SK-N-SH (cell line): ENCODE measurements around the gene CDK1. TPM values are rescaled to one million over a fixed set of nuclear protein-coding genes. Genes with fewer than 3 reads are reported as not detected.

Experiments used
- CTCF ChIA-PET: fragments of 300-600, 350-600 bp; formaldehyde crosslinking; extraction: SDS; loops from one replicate; lab custom pipeline; 2021; lab: Yijun Ruan, JAX
- POLR2A ChIA-PET: fragments of 350-600 bp; sonication (Branson Sonifier 250); formaldehyde crosslinking; extraction: SDS; loops from one replicate; lab custom pipeline; 2020; ENCODE audit warnings: antibody characterized with exemption, inconsistent platforms; lab: Yijun Ruan, JAX
- DNase-seq: peaks from one replicate; pipeline ENCODE4 v3.0.0; 2012
- H2AFZ ChIP-seq: fragments of 200-600 bp; sonication (generic); 2 replicates; pipeline ENCODE4 v1.8.1; 2016; ENCODE audit warnings: antibody characterized with exemption, mild to moderate bottlenecking, low read depth
- H3F3A ChIP-seq: fragments of 200-600 bp; sonication (generic); replicated peaks from 2 replicates; pipeline ENCODE3; 2016; ENCODE audit warnings: antibody characterized with exemption, mild to moderate bottlenecking; ENCODE audit not compliant: insufficient read depth
- H3K27ac ChIP-seq, 2 experiments: fragments of 200-500 bp in 1 of 2; fragments of 200-600 bp in 1 of 2; sonication (Bioruptor generic) in 1 of 2; sonication (generic), shearing (Covaris generic) in 1 of 2; 2 replicates each; pipeline versions ENCODE4 v1.5.1 to v1.6.1; 2014 to 2016; ENCODE audit warnings: low read depth in 2 of 2, inconsistent platforms in 1 of 2, low read length in 1 of 2, mild to moderate bottlenecking in 1 of 2, mixed read lengths in 1 of 2
- H3K27me3 ChIP-seq: fragments of 200-600 bp; sonication (generic), shearing (Covaris generic); 2 replicates; pipeline ENCODE4 v1.6.1; 2016; ENCODE audit warnings: mixed run types; ENCODE audit not compliant: insufficient read depth
- H3K36me3 ChIP-seq, 2 experiments: fragments of 200-500 bp in 1 of 2; fragments of 200-600 bp in 1 of 2; sonication (Bioruptor generic) in 1 of 2; sonication (generic) in 1 of 2; replicated peaks in 1 of 2; 2 replicates each; pipeline versions ENCODE3 to v1.5.1; 2014 to 2016; ENCODE audit warnings: low read length in 1 of 2, mild to moderate bottlenecking in 1 of 2; ENCODE audit not compliant: insufficient read depth in 2 of 2, control insufficient read depth in 1 of 2
- H3K4me1 ChIP-seq, 2 experiments: fragments of 200-500 bp in 1 of 2; fragments of 200-600 bp in 1 of 2; sonication (Bioruptor generic) in 1 of 2; sonication (generic), shearing (Covaris generic) in 1 of 2; 2 replicates each; pipeline versions ENCODE4 v1.5.1 to v1.6.1; 2014 to 2016; ENCODE audit warnings: low read depth in 1 of 2, low read length in 1 of 2, mixed run types in 1 of 2; ENCODE audit not compliant: insufficient read depth in 2 of 2, control insufficient read depth in 1 of 2
- H3K4me2 ChIP-seq: fragments of 200-600 bp; sonication (generic), shearing (Covaris generic); 2 replicates; pipeline ENCODE4 v1.6.1; 2017; ENCODE audit warnings: mixed run types
- H3K4me3 ChIP-seq, 2 experiments: fragments of 200-500 bp in 1 of 2; fragments of 200-600 bp in 1 of 2; sonication (Bioruptor generic) in 1 of 2; sonication (generic), shearing (Covaris generic) in 1 of 2; 2 replicates each; pipeline versions ENCODE4 v1.5.1 to v1.8.1; 2014 to 2016; ENCODE audit warnings: low read depth in 2 of 2, inconsistent platforms in 1 of 2, low read length in 1 of 2, mild to moderate bottlenecking in 1 of 2, mixed read lengths in 1 of 2, moderate library complexity in 1 of 2
- H3K79me2 ChIP-seq: fragments of 200-600 bp; sonication (generic); 2 replicates; pipeline ENCODE4 v1.8.1; 2017; ENCODE audit warnings: mild to moderate bottlenecking; ENCODE audit not compliant: insufficient read depth
- H3K9ac ChIP-seq: fragments of 200-600 bp; sonication (generic); 2 replicates; pipeline ENCODE4 v1.6.1; 2017; ENCODE audit warnings: mixed run types
- H3K9me2 ChIP-seq: fragments of 200-600 bp; sonication (generic); 2 replicates; pipeline ENCODE4 v1.6.1; 2017; ENCODE audit warnings: mixed run types
- H3K9me3 ChIP-seq: fragments of 200-600 bp; sonication (generic); 2 replicates; pipeline ENCODE4 v1.6.1; 2017; ENCODE audit warnings: mixed run types, mild to moderate bottlenecking, moderate library complexity
- H4K20me1 ChIP-seq: fragments of 200-600 bp; sonication (generic); 2 replicates; pipeline ENCODE4 v1.6.1; 2017; ENCODE audit warnings: mild to moderate bottlenecking, mixed run types; ENCODE audit not compliant: insufficient read depth
- CTCF ChIP-seq: fragments of 200-600 bp; sonication (generic); IDR thresholded peaks from 2 replicates; pipeline ENCODE4 v1.6.1; 2017; ENCODE audit warnings: antibody characterized with exemption, mild to moderate bottlenecking, moderate library complexity
- ELF1 ChIP-seq: IDR thresholded peaks from 2 replicates; pipeline ENCODE4 v1.4.0; 2012
- EZH2phosphoT487 ChIP-seq: fragments of 200-600 bp; sonication (generic); IDR thresholded peaks from 2 replicates; pipeline ENCODE4 v1.6.1; 2017; ENCODE audit warnings: low read depth, mixed run types, mild to moderate bottlenecking, antibody characterized with exemption, moderate library complexity, borderline replicate concordance
- FOSL2 ChIP-seq: IDR thresholded peaks from 2 replicates; pipeline ENCODE4 v1.4.0; 2012; ENCODE audit warnings: low read depth, mild to moderate bottlenecking, moderate library complexity, borderline replicate concordance
- FOXM1 ChIP-seq: IDR thresholded peaks from 2 replicates; pipeline ENCODE4 v1.4.0; 2012; ENCODE audit warnings: low read depth, mild to moderate bottlenecking
- GATA2 ChIP-seq: sonication (generic); formaldehyde crosslinking; IDR thresholded peaks from 2 replicates; pipeline ENCODE4 v1.5.0; 2020; ENCODE audit warnings: mild to moderate bottlenecking, missing genetic modification reagents
- NFIC ChIP-seq: IDR thresholded peaks from 2 replicates; pipeline ENCODE4 v1.4.0; 2012; ENCODE audit warnings: borderline replicate concordance
- RCOR1 ChIP-seq: fragments of 150-350 bp; IDR thresholded peaks from 2 replicates; pipeline ENCODE4 v1.6.1; 2017; ENCODE audit warnings: antibody characterized with exemption, low read length
- REST ChIP-seq: IDR thresholded peaks from 2 replicates; pipeline ENCODE4 v1.6.1; 2012; ENCODE audit warnings: mild to moderate bottlenecking, low read depth, low read length, moderate library complexity
- TEAD4 ChIP-seq: IDR thresholded peaks from 2 replicates; pipeline ENCODE4 v1.4.0; 2012; ENCODE audit warnings: mild to moderate bottlenecking, borderline replicate concordance; ENCODE audit not compliant: insufficient read depth
- USF1 ChIP-seq: IDR thresholded peaks from 2 replicates; pipeline ENCODE4 v1.4.0; 2012; ENCODE audit warnings: low read depth, borderline replicate concordance
- WGBS: methylation state at CpG from one replicate; pipeline ENCODE4 v1.1.6; 2017; ENCODE audit warnings: low lambda C conversion rate; 5-methylcytosine and 5-hydroxymethylcytosine counted together
- polyA plus RNA-seq, 3 experiments: library from polyadenylated mRNA; depleted of rRNA; stranded (reverse); fragments of >200 nt; gene quantifications; 2 replicates each; pipeline ENCODE4 v1.2.3, GENCODE V29; 2012

Gene CDK1
- polyA plus RNA-seq, 1 of the 3 experiments (the other 2 are of a cell fraction) = 20.8 TPM

GRCh38 chr10:60733826-60734225 lies 44.5 kb upstream of the CDK1 start:
- CTCF ChIA-PET = interaction anchor here (0.6 to 1.2 kb wide), 5 partner anchors 14 to 37 kb away, joined by 3 to 6 read pairs (median 4); no protein-coding TSS in a partner anchor
- no peaks in the 10 kb centered on the region for H3K9me3 ChIP-seq
- no peaks in the 10 kb centered on the region for H3K36me3 ChIP-seq
- H4K20me1 ChIP-seq = no peaks in the 10 kb centered on the region
- 86% methylated on average over 11 of the region's 11 CpGs for WGBS
- no peak overlapping the region for H3K27ac ChIP-seq
- no peaks in the 10 kb centered on the region; the same call in 1 of the 2 replicates for H3K27me3 ChIP-seq
- no peaks in the 10 kb centered on the region for H3F3A ChIP-seq
- H3K79me2 ChIP-seq = no peaks in the 10 kb centered on the region
- H3K4me2 ChIP-seq = peak overlapping the region; percentile 77; the same call in 1 of the 2 replicates
- peaks cover 0 to 3% of the 10 kb centered on the region in 2 experiments; a peak in 1 of 4 replicates for H3K4me1 ChIP-seq
- DNase-seq = peak; percentile 23
- TF ChIP-seq REST = peak; percentile 11; the same call in 1 of the 2 replicates
- no peak for TF ChIP-seq USF1
- TF ChIP-seq, all 33 proteins: peak for 1
- Histone ChIP-seq H3K9ac (no peak overlapping the region), H3K4me3 (peak overlapping the region in 1 of 2 experiments; percentile 62; a peak in 1 of 4 replicates), H2AFZ (no peak overlapping the region), H3K9me2 (no peaks in the 10 kb centered on the region)
- POLR2A ChIA-PET = no interaction called here

GRCh38 chr10:60734226-60734625 lies 44.1 kb upstream of the CDK1 start:
- H3K27ac ChIP-seq = no peak overlapping the region
- no peak for DNase-seq
- TF ChIP-seq GATA2 (CRISPR knock-in tag) (no peak), FOSL2 (no peak), REST (no peak), EZH2phosphoT487 (no peak), FOXM1 (no peak), ELF1 (no peak), RCOR1 (no peak), TEAD4 (no peak), NFIC (no peak), CTCF (no peak)
- H3K4me1 ChIP-seq = peaks cover 0 to 3% of the 10 kb centered on the region in 2 experiments; a peak in 1 of 4 replicates
- H3K4me3 ChIP-seq = no peak overlapping the region
- H3F3A ChIP-seq = no peaks in the 10 kb centered on the region
- no peaks in the 10 kb centered on the region; the same call in 1 of the 2 replicates for H3K27me3 ChIP-seq
- ChIA-PET CTCF (interaction anchor here (0.9 to 1.2 kb wide), 4 partner anchors 21 to 36 kb away, joined by 3 to 6 read pairs (median 4); no protein-coding TSS in a partner anchor), POLR2A (no interaction called here)
- no peaks in the 10 kb centered on the region for H3K9me3 ChIP-seq
- H3K9ac ChIP-seq = no peak overlapping the region
- no peaks in the 10 kb centered on the region for H3K36me3 ChIP-seq
- H3K4me2 ChIP-seq = no peak overlapping the region
- no peaks in the 10 kb centered on the region for H3K9me2 ChIP-seq
- H2AFZ ChIP-seq = no peak overlapping the region
- 97% methylated on average over 3 of the region's 3 CpGs for WGBS
- H4K20me1 ChIP-seq = no peaks in the 10 kb centered on the region
- H3K79me2 ChIP-seq = no peaks in the 10 kb centered on the region
